ENCODE results near the gene LIX1.

Gene LIX1

DNA sequence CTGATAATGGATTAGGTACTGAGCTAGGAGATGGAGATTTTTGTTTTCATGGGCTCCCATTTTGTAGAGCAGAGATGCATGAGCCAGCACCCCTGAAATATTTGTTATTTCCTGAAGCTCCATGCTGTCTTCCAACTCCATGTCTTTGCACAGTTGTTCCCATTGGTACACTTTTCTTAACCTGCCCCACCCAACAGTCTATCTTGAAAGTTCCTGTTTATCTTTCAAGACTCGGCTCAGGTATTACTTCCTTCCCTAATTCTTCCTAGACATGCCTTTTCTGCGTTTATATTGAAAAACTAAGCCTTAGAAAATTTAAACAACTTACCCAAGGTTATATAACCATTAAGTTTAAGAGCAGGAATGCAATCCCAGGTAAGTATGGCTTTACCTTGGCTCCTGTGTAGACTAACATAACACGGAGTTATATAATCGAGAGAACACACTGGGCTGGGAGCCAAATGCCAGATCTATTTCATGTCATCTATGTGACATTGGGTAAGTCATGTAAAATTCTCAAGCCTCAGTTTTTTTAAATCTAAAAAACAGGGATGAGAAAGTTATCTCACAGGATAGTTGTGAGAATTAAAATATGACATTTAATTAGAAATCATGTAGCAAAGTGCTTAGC lies 67.4 kb downstream of the LIX1 start:
- no peak for DNase-seq (ENCODE audit: low spot score)

GRCh38 chr5:97073420-97073819 lies 69.0 kb downstream of the LIX1 start:
- no peak for DNase-seq (ENCODE audit: low spot score)

DNA sequence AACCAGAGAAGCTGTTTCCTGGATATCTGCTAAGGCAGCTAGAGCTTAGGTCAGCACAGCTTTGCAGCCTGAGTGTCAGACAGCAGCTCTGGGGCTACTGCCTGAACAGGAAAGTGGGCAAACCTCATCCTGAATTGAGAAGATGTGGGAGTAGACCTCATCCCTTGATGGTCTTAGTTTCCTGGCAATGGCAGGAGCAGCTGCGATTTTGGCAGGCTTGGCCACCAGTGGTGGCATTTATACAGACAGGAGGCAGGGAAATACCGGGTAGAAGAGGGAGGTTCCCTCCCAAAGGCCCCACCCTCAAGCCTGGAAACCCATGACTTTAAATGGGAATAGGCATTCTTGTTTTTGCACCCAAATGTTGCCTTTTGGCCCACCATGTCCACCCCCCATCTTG lies 69.7 kb downstream of the LIX1 start:
- no peak for DNase-seq (ENCODE audit: low spot score)

- no peak for DNase-seq (ENCODE audit: low spot score)
Observed at GRCh38 chr5:97071993-97072392, 70.4 kb downstream of the LIX1 start.

GRCh38 chr5:97071101-97071500 lies 71.3 kb downstream of the LIX1 start:
- DNase-seq (ENCODE audit: low spot score): no peak

GRCh38 chr5:97070234-97070633 lies 72.2 kb downstream of the LIX1 start:
- no peak for DNase-seq (ENCODE audit: low spot score)

- DNase-seq (ENCODE audit: low spot score): no peak
Observed at GRCh38 chr5:97067296-97067850, 75.0 kb downstream of the LIX1 start.

GRCh38 chr5:97065475-97065874 lies 76.9 kb downstream of the LIX1 start:
- no peak for DNase-seq (ENCODE audit: low spot score)

DNA sequence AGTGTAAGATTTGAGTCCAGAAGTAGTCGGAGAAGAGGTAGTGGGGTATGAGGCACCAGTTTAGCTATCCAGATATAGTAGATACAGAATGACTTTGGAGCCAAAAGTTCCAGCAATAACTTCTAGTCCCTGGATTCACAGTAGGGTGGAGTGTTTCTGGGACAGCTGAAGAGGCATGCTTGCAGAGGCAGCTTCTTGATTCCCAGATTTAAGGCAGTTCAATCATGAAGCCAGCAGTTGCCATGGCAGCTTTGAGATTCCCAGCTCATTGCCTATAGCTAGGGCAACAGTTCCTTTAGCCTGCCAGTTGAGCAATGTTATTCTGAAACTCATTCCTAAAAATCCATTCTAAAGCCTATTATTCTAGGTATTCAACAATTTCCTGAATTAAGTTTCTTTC lies 79.2 kb downstream of the LIX1 start:
- DNase-seq (ENCODE audit: low spot score): no peak

- no peak for DNase-seq (ENCODE audit: low spot score)
Observed at GRCh38 chr5:97062046-97062445, 80.4 kb downstream of the LIX1 start.

- no peak for DNase-seq (ENCODE audit: low spot score)
Observed at GRCh38 chr5:97056263-97056662, 86.1 kb downstream of the LIX1 start.

- no peak for DNase-seq (ENCODE audit: low spot score)
Observed at GRCh38 chr5:97049175-97049574, 93.2 kb downstream of the LIX1 start.

GRCh38 chr5:97047076-97047475 lies 95.3 kb downstream of the LIX1 start:
- DNase-seq (ENCODE audit: low spot score): no peak

DNA sequence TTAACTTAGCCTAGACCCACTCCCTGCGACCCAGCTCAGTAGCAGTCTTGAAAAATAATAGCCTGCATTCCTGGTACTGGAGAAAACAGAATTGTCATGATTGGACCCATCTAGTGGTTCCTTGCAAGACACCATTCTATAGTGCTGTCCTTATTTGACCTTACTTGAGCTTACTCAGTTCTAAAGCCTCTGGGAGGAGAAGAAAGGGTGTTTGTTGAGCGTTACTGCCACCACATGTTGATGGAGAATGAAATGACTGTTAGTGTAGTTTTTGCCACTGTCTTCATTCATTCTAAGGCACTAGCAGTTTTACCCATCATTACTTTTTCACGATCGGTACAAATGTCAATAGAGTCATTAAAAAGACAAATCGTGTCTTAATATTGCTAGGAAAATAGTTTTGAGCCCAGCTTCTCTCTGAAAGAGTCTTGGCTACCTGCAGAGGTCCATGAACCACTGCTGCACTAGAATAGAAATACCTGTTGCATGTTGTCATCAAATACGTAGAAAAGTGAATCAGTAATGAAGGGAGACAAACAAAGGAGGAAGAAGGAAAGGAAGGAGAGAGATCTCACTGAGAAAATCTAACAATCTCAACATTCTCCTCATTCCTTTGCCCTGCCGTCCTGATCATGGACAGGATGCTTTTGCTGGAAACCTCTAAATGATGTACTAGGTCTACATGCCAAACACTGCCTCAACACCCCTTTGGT lies 96.0 kb downstream of the LIX1 start:
- DNase-seq (ENCODE audit: low spot score): no peak

DNA sequence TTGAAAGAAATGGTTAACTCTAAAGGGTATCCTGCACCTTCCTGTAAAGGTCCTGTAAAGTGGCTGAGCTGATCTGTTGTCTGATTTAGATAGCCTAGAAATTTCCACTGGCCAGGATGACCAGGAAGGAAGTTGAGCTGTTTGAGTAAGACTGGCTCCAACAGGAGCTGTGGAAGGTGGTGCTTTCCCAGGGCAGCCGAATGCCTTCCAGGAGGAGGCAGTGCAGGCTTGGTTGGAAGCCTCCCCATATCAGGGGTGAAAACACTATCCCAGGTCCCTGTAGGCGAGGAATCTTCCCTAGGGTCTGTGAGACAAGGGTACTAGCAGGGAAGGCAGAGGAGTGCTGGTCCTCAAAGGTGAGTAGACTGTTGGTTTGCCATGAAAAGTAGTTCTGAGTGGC lies 98.4 kb downstream of the LIX1 start:
- DNase-seq (ENCODE audit: low spot score): no peak

DNA sequence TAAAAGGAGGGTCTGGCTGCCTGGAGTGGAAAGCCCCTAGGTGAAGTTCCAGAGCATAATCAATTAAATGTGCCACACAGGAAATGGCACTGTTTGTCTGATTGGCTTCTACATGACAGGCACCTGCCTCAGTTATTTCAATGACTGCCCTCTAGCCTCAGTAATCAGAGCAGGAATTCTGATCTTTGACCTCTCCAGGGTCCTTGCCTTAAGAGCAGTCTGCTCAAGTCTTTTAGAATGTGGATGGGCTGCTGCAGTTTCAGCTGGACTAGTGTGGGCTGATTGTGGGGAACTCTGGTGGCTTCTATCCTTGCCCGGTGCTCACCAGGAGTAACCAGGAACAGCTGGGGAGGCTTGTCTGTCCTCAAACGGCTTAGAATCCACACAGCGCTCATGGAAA lies 98.9 kb downstream of the LIX1 start:
- no peak for DNase-seq (ENCODE audit: low spot score)

- no peak for DNase-seq (ENCODE audit: low spot score)
Observed at GRCh38 chr5:97042996-97043395, 99.4 kb downstream of the LIX1 start.

All from LoVo (cell line).